NCI-H146 treated with DMSO at 0.1 percent for 48 hours (cell line): ENCODE measurements around the gene KIAA1958.
"Not testable (repeated sequence)": the region's sequence is repeated elsewhere in the genome, so short reads cannot be mapped to it uniquely, and the experiment has no call there.

ENCODE experiments used
- DNase-seq: peaks from one replicate; lab custom pipeline; 2025; ENCODE audit not compliant: unreplicated experiment; lab: John Stamatoyannopoulos, UW

Gene KIAA1958

DNA sequence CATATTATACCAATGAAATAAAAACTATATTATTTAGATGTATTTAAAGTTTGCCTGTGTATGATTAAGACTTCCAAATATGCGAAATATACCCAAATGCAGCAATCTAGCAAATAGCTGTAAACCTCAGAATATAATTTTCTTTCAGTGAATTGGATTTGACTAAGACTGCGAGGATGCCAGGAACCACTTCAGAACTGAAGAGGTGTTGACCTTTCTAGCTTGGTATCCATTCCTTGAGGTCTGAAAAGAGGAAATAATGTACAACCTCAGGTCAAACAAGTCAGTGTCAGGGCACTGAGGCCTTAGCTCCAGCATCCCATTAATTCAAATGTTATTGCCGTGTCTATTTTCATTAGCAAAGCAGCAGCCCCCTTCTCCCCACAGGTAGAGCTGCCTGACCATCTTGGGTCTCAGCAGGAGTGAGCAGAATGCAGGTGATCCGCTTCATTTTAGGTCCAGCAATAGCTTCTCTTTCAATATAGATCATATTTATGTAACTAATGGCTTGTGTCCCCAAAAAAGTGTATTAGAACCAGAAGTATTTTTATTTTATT lies 100.0 kb downstream of the KIAA1958 start:
- DNase-seq: no peak

DNA sequence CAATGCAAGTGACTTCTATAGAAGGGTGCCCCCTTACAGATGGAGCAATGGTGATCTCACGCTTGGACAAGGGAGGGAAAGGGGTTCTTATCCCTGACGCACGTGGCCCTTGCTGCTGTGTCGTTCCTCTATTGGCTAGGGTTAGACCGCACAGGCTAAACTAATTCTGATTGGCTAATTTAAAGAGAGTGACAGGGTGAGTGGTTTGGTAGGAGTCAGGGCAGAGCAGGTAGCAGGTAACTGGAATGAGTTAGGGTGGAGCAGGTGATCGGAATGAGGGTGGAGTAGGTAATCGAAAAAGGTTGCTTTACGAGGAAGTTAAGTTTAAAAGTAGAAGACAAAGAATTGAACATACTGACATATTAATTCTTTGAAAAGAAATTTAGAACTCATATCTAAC lies 105.2 kb downstream of the KIAA1958 start:
- not testable (repeated sequence) for DNase-seq

GRCh38 chr9:112599732-112600131 lies 113.1 kb downstream of the KIAA1958 start:
- no peak for DNase-seq

GRCh38 chr9:112601636-112602035 lies 115.0 kb downstream of the KIAA1958 start:
- DNase-seq: no peak

DNA sequence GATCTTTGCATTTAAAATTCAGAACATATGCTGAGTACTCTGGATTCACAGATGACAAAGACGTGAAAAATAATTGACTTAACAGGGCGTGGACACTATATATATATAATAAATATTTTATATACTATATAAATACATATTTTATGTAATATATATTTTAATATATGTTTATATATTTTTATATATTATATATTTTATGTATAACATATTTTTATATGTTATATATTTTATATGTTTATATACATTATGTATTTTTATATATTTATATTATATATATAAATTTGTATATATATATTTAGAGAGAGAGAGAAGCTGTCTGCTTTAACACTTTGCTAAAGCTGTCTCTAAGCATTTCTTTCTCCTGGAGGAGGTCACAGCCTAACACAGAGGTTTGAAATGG lies 118.2 kb downstream of the KIAA1958 start:
- DNase-seq: no peak

DNA sequence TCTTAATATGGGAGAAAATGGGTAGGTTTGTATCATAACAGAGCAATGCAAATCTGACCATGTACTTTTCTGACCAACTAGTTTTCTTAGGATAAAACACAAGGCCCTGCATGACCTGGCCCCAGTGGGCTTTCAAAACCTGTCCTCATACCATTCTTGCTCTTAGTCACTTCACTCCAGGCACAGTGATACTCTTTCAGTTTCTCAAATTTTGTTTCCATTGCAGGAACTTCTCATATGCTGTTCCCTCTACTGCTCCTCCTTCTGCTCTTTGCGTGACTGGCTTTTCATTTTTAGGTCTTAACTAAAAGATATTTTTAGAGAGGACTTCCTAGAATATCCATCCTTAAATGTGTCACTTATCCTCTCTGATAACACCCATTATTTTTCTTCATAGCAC lies 118.9 kb downstream of the KIAA1958 start:
- DNase-seq: no peak

DNA sequence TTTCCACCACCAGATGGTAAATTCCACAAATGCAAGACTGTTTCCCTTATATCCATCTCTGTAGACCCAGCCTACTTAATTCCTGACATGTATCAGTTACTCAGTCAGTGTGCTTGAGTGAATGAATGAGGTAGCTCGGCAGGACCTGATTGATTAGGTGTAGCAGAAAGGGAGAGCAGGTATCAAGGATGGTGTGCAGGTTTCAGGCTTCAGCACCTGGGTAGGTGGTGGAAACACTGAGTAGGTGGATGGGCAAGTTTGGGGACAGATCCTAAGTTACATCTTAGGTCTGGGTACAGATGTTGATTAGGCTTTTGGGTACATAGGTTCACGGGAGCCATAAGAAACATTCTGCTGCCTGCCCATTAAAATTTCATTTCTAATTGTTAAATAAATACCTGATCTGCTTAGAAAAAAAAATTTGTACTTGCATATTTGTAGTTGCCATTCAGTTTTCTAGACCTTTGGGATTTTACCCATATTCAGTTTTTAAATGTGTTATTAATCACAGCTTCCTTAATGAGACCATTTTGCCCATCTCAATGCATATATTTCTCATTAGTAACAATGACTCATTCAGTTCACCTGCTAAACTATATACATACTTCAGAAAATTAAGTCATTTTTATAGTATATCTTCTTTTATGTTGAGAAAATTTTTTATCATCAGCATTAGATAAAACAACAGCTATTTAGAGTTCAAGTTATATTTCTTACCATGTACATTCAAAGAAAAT lies 119.5 kb downstream of the KIAA1958 start:
- no peak for DNase-seq

DNA sequence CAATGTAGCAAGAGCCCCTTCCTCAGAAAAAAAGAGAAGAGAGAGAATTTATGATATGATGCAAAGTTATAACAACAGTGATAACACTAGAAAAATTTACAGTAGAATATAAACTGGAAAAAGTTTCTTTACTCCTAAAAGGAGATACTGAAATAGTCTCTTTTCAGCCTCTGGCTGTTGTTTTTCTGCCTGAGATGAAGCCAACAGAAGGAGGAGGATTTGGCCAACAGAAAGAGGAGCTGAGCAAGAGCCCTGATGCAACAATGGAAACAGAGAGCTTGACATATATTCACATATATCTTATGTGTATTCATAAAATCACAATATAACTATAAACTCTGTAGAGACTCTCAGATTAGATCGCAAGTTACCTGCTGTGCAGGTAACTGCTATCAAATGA lies 122.2 kb downstream of the KIAA1958 start:
- no peak for DNase-seq

DNA sequence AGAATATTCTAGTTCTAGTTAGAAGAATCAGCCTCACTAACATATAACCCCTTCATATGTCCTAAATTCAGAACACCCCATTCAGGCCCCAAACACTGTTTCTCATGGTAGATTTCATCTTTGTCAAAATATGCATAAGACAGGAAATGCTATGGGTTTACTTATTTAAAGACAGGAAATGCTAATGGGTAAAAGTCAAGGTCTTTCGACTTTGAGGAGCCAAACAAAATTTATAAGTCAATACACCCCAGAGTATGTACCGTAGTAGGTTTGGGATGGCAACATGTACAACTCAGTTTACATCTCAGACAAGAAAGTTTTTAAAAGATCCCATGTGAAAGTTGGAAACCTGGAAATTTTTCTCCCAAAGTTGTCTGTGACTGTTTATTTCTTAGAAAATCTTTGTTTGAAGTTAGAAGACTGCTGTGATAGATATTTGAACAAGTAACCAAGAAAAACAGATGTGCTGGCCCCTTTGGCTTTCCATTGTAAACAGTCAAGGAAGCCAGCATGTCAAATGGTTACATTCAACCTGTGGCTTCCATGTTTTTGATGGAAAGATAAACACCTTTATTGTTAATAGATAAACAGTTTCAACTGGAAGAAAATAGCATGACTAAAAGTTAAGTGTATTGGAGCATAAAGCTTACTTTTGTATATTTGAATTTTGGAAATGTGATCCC lies 129.1 kb downstream of the KIAA1958 start:
- DNase-seq: no peak

GRCh38 chr9:112617371-112617770 lies 130.7 kb downstream of the KIAA1958 start:
- DNase-seq: no peak

DNA sequence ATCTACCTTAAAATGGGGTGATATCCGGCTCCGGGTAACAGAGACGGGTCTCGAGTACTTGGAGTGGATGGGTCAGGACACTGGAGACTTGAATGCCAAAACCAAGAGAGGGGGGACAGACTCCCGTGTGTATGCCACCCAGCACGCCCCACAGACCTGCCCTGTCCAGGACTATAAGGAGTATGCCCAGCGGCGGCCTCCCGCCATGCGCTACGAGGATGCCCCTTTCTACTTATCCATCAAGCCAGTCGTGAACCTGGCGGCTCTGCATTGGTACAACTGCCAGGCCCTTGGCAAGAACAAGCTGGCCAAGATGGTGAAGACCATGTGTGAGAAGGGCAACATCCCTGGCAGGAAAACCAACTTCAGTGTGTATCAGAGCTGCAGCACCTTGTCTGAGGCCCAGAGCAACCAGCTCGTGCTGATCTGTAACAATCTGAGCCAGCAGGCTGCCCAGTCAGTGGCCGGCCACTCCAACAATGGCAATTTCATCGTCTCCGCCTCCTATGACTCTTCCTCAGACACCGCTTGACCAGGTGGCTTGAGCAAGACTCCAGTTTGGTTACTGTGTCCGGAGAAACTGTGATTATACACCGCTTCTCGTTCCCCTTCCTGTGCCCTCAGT lies 131.9 kb downstream of the KIAA1958 start:
- DNase-seq: no peak

DNA sequence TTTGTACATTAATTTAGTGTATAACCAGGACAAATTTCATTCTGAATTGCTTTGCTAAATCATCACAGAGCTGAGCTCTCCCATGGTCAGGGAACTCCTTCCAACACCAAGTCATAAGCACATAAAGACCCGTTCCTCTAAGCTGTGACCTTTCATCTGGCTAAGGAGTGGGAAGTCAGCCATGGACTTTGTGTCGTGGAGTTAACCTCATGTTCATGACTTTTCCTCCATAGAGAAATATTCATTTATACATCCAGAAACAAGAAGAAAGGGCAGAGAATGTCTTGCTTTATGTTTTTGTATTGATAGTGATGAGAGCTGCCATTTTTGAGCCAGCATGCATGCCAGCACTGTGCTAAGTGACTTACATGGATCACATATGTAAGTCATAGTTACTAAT lies 133.8 kb downstream of the KIAA1958 start:
- no peak for DNase-seq

DNA sequence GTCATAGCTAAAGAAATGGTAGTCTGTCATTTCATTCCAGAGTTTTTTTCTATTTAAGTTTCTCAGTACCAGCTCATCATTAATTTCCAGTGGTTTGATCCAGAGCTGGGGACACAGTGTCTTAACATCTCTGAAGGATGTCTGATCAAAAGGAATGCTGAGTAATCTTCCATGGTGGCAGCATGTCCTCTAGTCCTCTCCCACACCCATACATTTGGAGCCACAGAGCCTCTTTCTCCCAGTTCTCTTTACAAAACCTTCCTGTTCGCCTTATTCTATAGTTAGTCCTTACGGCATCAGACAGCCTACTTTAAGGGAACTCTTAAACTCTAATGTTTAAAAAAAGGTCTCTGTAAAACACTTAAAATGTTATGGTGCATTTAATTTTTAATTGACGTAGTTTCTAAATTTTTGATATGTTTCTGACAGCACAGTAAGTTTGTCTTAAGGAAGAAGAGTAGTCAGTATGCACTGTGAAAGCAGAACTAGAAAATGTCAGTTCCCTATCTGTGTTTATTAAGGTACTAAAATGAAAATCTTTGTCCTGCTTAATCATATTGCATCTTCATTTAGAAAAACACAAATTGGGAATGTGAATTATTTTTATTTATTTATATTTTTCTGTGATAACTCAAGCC lies 134.5 kb downstream of the KIAA1958 start:
- no peak for DNase-seq

- no peak for DNase-seq
Measured at GRCh38 chr9:112623198-112623597, 136.6 kb downstream of the KIAA1958 start.

GRCh38 chr9:112624711-112625707 lies 138.4 kb downstream of the KIAA1958 start:
- no peak for DNase-seq

DNA sequence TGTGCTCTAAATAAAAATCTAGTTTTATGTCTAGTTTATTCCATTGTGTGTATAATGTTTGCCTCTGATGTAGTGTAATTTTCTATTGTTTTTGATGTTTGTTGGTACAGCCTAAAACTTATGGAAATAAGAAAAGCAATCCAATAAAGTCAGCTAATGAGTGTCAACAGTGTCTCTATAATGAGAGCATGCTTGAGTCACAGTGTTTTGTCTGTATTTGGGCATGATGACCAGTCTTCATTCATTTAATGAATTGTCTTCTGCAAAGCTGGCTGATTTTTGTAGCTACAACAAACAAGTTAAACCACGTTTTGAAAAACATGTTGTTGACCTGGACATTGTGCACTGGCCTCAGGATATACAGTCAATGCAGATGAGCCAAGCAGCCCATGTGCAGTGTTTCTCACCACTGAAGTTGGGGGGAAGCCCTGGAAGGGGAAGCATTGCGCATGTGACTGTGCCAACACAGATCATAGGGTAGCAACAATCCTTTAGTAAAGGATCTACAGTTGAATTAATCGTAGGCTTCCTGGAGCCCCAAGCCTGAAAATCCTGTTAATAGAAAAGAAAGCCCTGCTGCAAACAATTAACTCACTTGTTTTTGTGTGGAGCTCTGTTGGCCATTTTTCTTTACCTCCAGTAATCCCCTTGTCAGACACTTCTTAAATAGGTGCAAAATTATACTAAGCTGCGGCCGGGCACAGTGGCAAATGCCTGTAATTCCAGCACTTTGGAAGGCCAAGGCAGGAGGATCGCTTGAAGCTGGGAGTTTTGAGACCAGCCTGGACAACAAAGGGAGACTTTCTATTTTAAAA lies 143.3 kb downstream of the KIAA1958 start:
- no peak for DNase-seq

DNA sequence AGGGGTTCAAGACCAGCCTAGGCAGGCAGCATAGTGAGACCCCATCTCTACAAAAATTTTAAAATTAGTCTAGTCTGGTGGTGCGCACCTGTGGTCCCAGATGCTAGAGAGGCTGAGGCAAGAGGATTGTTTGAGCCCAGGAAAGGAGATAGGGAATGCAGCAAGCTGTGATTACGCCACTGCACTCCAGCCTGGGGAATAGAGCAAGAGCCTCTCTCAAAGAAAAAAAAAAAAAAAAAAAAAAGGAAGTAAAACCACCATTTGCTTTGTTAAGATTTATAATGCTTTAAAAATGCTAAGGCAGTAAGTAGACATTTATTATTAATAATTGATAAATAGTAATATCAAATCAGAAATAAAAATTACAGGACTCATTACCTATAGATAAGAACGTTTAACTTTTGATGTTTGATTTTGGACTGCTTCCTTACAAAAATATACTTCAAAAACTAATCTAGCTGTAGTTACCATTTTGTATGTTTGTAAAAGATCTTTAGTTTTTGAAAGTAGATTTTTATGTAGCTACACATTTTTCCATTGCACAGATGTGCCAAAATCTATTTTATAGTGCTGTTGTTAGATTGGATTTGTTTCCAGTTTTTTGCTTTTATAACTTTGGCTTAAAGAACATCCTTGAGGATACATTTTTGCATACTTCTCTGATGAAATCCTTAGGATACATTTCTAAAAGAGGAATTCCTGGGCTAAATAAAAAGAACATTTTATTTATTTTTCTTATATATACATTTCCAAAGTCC lies 144.9 kb downstream of the KIAA1958 start:
- DNase-seq: no peak

DNA sequence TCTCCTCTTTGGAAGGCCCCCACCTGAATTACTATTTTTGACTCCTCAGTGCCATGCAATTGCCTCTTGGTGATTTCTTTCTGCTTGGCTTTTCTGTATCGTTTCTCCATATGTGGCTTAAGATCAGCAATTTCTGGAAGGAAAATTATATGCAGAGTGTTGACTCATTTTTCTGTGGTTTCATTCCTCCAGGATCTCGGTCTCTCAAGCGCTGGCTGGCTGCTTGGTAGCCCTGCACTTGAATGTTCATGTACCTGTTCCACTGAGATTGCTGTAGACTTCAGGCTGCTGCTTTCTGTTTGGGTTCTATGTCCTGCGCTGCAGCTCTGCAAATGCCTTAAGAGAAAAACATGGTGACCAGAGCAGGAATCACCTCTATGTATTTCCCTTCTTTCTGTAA lies 153.7 kb downstream of the KIAA1958 start:
- DNase-seq: no peak

- no peak for DNase-seq
Measured at GRCh38 chr9:112642126-112642525, 155.5 kb downstream of the KIAA1958 start.
